ENCODE measurements around the gene SPPL3. TPM values are rescaled to one million over a fixed set of nuclear protein-coding genes. Genes with fewer than 3 reads are reported as not detected.

SPPL3 gene
- total RNA-seq, 4 donors from 2014 or later: 18.9 to 21.5 (median 20.5) TPM

GRCh38 chr12:120930032-120930431, 25.9 kb upstream of the SPPL3 start:
- TF ChIP-seq CTCF (IDR thresholded peaks at IDR 0.05; ENCODE audit: low read depth): no peak

- no peak for TF ChIP-seq CTCF (IDR thresholded peaks at IDR 0.05; ENCODE audit: low read depth)
Observed at GRCh38 chr12:120928864-120929652, 24.9 kb upstream of the SPPL3 start.

- TF ChIP-seq CTCF (IDR thresholded peaks at IDR 0.05; ENCODE audit: low read depth): no peak
Observed at GRCh38 chr12:120925740-120926563, 21.8 kb upstream of the SPPL3 start.

- no peak for TF ChIP-seq CTCF (IDR thresholded peaks at IDR 0.05; ENCODE audit: low read depth)
Observed at GRCh38 chr12:120922279-120922678, 18.1 kb upstream of the SPPL3 start.

GRCh38 chr12:120921637-120922036, 17.5 kb upstream of the SPPL3 start:
- TF ChIP-seq CTCF (IDR thresholded peaks at IDR 0.05; ENCODE audit: low read depth): no peak

GRCh38 chr12:120920178-120920577, 16.0 kb upstream of the SPPL3 start:
- TF ChIP-seq CTCF (IDR thresholded peaks at IDR 0.05; ENCODE audit: low read depth): no peak

- TF ChIP-seq CTCF (IDR thresholded peaks at IDR 0.05; ENCODE audit: low read depth): no peak
Observed at GRCh38 chr12:120917748-120918147, 13.6 kb upstream of the SPPL3 start.
